GM19467 (cell line): ENCODE data around the gene SERTAD3.
"Not testable (repeated sequence)": the region's sequence is repeated elsewhere in the genome, so short reads cannot be mapped to it uniquely, and the experiment has no call there.

Experiments
- ATAC-seq: cut with Tn5 transposase; IDR thresholded peaks from one replicate; pipeline ENCODE4 v1.9.1; 2021; ENCODE audit warnings: mild to moderate bottlenecking, moderate library complexity; ENCODE audit not compliant: unreplicated experiment

Gene SERTAD3, protein sequence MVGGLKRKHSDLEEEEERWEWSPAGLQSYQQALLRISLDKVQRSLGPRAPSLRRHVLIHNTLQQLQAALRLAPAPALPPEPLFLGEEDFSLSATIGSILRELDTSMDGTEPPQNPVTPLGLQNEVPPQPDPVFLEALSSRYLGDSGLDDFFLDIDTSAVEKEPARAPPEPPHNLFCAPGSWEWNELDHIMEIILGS

GRCh38 chr19:40444000-40444824 is at the start of gene SERTAD3:
Gene SERTAD3 (minus strand): TSS chr19:40444335. CDS start chr19:40442080, 2,255 bp downstream.
- peak; percentile 61 for ATAC-seq

DNA sequence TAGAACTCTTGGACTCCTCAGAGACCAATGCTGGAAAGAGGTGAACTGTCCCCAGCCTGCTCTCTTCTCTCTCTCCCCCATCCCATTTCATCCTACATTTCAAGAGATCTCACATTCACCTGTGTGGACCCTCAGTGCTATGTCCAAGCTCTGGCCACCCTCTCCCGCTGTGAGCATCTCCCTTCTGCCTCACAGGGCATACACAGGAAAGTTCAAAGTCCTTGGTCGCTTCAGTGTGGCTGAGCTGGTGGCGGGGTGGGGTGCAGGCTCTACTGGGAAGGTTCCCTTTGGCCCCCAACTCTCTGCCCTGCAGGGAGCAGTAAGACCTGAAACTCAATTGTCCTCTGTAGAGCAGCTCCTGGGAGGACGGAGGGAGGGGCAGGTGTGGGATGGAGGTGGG is 49.6 kb upstream of the SERTAD3 start:
- ATAC-seq, result no peak

DNA sequence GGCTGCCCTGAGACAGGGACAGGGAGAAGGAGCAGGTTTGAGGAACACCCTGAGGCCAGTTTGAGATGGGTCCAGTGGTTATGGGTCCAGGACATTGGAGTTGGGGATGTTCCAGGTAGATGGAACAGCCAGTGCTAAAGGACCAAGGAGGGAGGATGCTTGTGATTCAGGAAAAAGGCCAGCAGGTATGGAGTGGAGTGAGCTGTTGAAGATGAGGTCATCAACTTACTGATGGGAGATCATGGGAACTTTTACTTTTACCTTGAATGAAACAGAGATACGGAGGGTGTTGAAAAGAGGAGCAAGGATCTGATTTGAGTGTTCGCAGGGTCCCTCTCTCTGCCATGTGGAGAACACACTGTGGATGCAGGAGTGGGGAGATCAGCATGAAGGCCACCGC is 48.1 kb upstream of the SERTAD3 start:
- ATAC-seq, result no peak

DNA sequence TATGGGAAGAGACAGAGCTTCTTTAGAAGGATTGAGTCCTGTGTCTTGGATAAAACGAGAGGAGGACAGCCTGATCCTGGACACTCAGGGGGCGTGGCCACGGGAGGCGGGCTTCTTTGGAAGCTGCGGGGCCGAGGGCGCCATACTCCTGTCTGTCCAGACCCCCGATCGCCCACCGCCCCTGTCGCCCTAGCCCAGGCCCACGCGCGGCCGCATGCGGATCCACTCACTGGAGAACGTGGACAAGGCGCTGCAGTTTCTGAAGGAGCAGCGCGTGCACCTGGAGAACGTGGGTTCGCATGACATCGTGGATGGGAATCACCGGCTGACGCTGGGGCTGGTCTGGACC is 45.7 kb upstream of the SERTAD3 start:
- ATAC-seq, result no peak

GRCh38 chr19:40486017-40486416 is 41.9 kb upstream of the SERTAD3 start:
- no peak for ATAC-seq

DNA sequence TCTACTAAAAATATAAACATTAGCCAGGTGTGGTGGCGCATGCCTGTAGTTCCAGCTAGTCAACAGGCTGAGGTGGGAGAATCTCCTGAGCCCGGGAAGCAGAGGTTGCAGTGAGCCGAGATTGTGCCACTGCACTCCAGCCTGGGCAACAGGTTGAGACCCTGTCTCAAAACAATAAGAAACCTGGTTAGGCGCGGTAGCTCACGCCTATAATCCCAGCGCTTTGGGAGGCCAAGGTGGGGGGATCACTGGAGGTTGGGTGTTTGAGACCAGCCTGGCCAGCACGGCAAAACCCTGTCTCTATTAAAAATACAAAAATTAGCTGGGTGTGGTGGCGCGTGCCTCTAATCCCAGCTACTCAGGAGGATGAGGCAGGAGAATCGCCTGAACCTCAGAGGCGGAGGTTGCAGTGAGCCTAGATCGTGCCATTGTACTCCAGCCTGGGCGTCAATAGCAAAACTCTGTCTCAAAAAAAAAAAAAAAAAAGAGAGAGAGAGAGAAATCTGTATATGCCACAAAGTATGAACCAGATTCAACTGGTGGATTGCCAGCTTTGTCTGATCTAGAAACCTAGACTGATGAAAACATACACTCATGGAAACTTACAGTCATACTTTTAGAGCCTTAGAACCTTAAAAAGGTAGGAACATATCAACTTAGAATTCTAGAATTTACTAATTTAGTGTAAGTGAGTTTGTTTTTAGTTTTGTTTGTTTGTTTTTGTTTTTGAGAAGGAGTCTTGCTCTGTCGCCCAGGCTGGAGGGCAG is 31.9 kb upstream of the SERTAD3 start:
- ATAC-seq, result not testable (repeated sequence)

DNA sequence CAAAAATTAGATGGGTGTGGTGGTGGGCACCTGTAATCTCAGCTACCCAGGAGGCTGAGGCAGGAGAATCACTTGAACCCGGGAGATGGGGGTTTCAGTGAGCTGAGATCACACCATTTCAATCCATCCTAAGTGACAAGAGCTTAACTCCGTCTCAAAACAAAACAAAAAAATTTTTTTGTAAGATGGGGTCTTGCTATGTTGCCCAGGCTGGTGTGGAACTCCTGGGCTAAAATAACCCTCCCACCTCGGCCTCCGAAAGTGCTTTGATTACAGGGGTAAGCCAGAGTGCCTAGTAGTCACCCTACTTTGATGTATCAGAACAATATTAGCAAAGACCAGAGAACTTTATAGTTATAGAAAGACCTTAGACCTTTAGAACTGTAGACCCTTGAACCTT is 30.6 kb upstream of the SERTAD3 start:
- no peak for ATAC-seq

GRCh38 chr19:40472516-40472915 is 28.4 kb upstream of the SERTAD3 start:
- no peak for ATAC-seq

- no peak for ATAC-seq
These were observed 27.0 kb upstream of the SERTAD3 start for GRCh38 chr19:40471111-40471510.

DNA sequence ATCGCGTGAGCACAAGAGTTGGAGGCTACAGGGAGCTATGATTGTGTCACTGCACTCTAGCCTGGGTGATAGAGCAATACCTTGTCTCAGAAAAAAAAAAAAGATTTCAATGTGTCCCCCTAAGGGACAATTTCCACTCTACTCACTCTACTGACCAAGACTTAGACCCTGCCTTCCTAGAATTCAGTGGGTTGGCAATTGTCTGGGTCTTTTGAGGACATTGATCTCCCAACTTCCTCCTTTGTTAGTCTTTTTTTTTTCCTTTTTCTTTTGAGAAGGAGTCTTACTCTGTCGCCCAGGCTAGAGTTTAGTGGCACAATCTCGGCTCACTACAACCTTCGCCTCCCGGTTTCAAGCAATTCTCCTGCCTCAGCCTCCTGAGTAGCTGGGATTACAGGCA is 24.9 kb upstream of the SERTAD3 start:
- no peak for ATAC-seq

- no peak for ATAC-seq
These were observed 23.0 kb upstream of the SERTAD3 start, which contains the start of gene SPTBN4 for GRCh38 chr19:40466985-40467734. Gene SPTBN4 (plus strand): TSS chr19:40467001. CDS start chr19:40472622, 5,621 bp downstream.

- ATAC-seq, result no peak
These were observed 22.3 kb upstream of the SERTAD3 start for GRCh38 chr19:40466219-40466984.

GRCh38 chr19:40465557-40466218 is 21.6 kb upstream of the SERTAD3 start, which contains the start of gene BLVRB:
Gene BLVRB (minus strand): TSS chr19:40465745. CDS start chr19:40465688, 57 bp downstream.
- peak; percentile 81 for ATAC-seq

- ATAC-seq, result no peak
These were observed 21.0 kb upstream of the SERTAD3 start for GRCh38 chr19:40465025-40465556.

GRCh38 chr19:40464059-40465024 is 20.2 kb upstream of the SERTAD3 start:
- ATAC-seq, result no peak

DNA sequence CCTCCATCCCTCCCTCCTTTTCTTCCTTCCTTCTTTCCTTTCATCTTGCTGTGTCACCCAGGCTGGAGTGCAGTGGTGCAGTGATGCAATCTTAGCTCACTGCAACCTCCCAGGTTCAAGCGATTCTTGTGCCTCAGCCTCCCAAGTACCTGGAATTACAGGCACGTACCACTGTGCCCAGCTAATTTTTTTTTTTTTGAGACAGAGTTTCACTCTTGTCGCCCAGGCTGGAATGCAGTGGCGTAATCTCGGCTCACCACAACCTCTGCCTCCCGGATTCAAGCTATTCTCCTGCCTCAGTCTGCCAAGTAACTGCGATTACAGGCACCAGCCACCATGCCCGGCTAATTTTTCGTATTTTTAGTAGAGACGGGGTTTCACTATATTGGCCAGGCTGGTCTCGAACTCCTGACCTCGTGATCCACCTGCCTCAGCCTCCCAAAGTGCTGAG is 19.5 kb upstream of the SERTAD3 start:
- ATAC-seq, result not testable (repeated sequence)

- no peak for ATAC-seq
These were observed 17.6 kb upstream of the SERTAD3 start for GRCh38 chr19:40461669-40462221.

DNA sequence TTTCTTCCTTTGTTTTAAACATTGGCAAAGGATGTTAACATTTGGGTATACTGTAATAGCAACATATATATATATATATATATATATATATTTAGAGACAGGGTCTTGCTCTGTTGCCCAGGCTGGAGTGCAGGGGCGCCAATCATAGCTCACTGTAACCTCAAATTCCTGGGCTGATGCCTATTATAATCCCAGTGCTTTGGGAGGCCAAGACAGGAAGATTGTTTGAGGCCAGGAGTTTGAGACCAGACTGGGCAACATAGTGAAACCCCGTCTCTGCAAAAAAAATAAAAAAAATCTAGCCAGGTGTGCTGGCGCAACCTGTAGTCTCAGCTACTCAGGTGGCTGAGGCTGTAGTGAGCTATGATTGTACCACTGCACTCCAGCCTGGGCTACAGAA is 16.1 kb upstream of the SERTAD3 start:
- no peak for ATAC-seq
